Lower lobe of right lung (tissue), 2 donors: ENCODE results near the gene HOXB1. TPM values are rescaled to one million over a fixed set of nuclear protein-coding genes. Genes with fewer than 3 reads are reported as not detected.

Experiments
- ATAC-seq, 2 donors: fragments of 200-7000 bp; cut with Tn5 transposase; one replicate each; pipeline ENCODE4 v1.9.1; 2020 to 2022; ENCODE audit warnings: mild to moderate bottlenecking in 2 of 2, moderate library complexity in 2 of 2
- DNase-seq: peaks from one replicate; pipeline ENCODE4 v3.0.0-alpha.2; 2020
- H3K27ac ChIP-seq: fragments of 200-600 bp; one replicate; pipeline ENCODE4 v1.8.0; 2022
- H3K27me3 ChIP-seq: fragments of 200-600 bp; one replicate; pipeline ENCODE4 v1.8.0; 2022; ENCODE audit warnings: low read depth
- H3K36me3 ChIP-seq: fragments of 200-600 bp; one replicate; pipeline ENCODE4 v1.8.0; 2022; ENCODE audit warnings: mild to moderate bottlenecking
- H3K4me1 ChIP-seq: fragments of 200-600 bp; one replicate; pipeline ENCODE4 v1.8.0; 2022
- H3K4me3 ChIP-seq: fragments of 200-600 bp; one replicate; pipeline ENCODE4 v1.8.0; 2022; ENCODE audit warnings: mild to moderate bottlenecking
- H3K9me3 ChIP-seq: fragments of 200-600 bp; one replicate; pipeline ENCODE4 v1.8.0; 2022
- intact Hi-C: fragments of 100-400 bp; cut with DNase I; formaldehyde crosslinking; loops from one replicate; pipeline ENCODE4 v1.11.0; 2022
- total RNA-seq: library from RNA; stranded (reverse); fragmentation: NEBNext Ultra II Directional; extraction: Animal tissue kit (Norgen Biotek cat#: 25700); gene quantifications from one replicate; pipeline ENCODE4 v1.2.1, GENCODE V29; 2021
- TF ChIP-seq, protein P1 (sequence below): fragments of 200-600 bp; IDR thresholded peaks from one replicate; pipeline ENCODE4 v1.8.0; 2022; ENCODE audit warnings: antibody characterized with exemption, mild to moderate bottlenecking
- donor health status: DM: no; HTN: yes; CAD: no; lungs with severe emphysema.

HOXB1 gene
- total RNA-seq, 1 donor from 2014 or later, result not detected

DNA sequence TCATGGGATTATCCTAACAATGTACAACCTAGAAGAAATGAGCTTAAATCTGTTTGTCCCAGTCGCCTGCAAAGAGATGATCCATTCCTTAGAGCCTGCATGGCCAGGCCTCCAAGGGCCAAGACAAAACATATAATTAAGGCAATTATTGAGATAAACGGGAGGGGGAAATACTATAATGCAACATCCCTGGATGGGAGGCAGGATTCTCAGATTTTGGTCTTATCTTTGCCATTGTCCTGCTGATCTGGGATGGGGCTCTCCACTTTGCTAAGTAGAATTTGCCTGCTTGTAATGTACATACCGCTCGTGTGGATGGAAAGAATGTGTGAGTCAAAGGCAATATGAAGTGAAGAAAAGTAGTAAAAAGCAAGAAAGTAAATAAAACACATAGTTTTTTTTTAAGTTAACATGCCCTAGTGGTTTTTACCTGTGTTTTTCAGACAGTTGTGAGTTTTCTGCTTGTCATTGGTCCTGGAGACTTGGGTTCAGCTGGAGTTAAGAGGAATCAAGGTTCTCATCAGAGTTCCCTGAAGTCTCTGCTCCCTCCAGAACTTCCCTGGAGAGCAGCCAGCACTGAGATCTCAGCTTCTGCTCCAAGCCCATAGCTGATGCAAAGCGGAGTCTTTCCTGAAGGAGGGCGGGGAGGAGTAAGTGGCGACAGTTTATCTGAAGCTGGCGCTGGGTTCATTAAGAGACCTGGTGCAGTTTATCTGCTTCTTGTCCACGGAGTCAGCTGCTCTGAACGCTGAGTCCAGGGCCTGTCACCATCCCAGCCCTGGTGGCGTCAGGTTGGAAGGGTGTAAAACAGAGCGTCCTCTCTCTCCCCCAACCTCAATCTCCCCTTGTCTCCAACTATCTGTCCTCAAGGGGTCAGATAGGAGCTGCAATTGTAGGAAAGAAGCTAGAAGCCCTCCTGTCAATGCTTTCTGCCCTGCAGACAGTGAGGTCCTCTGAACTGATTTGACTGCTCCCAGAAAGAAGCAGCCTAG, 30.1 kb downstream of the HOXB1 start:
- TF ChIP-seq, protein P1, sequence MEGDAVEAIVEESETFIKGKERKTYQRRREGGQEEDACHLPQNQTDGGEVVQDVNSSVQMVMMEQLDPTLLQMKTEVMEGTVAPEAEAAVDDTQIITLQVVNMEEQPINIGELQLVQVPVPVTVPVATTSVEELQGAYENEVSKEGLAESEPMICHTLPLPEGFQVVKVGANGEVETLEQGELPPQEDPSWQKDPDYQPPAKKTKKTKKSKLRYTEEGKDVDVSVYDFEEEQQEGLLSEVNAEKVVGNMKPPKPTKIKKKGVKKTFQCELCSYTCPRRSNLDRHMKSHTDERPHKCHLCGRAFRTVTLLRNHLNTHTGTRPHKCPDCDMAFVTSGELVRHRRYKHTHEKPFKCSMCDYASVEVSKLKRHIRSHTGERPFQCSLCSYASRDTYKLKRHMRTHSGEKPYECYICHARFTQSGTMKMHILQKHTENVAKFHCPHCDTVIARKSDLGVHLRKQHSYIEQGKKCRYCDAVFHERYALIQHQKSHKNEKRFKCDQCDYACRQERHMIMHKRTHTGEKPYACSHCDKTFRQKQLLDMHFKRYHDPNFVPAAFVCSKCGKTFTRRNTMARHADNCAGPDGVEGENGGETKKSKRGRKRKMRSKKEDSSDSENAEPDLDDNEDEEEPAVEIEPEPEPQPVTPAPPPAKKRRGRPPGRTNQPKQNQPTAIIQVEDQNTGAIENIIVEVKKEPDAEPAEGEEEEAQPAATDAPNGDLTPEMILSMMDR, result no peak
- H3K9me3 ChIP-seq, result no peaks in the 10 kb centered on the region
- no peak overlapping the region for H3K27ac ChIP-seq
- intact Hi-C loops, result no loop called here
- H3K4me3 ChIP-seq, result no peak overlapping the region
- H3K27me3 ChIP-seq, result peaks cover 4% of the 10 kb centered on the region
- H3K36me3 ChIP-seq, result no peaks in the 10 kb centered on the region
- ATAC-seq (no peak), DNase-seq (no peak)
- H3K4me1 ChIP-seq, result no peaks in the 10 kb centered on the region

DNA sequence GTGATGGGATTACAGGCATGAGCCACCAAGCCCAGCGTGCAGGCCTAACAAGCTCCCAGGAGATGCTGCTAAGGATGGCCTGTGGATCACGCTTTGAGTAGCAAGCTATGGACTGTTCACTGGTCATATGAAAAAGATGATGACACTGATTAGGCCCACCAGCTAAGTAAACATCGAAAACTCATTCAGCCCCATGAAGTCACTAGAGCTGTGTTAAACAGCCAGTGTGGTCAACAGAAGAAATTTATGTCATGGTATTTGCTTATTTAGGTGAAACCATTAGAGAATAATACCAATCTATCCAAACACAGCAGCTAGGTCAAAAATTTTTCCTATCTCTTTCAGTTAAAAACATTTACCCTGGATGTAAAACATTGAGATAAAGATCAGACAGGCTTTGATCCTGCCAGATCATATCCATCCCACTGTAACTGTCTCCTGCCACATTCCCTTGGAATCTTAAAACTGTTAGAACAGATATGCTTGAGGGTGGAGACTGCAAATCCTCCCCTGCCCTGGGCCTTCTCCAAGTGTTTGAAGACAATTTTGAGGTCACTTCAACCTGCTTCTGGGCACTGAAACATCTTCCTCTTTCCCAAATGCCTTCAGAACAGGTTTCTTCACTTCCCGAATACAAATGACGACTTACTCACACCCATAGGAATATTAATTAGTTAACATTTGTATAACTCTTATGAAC, 30.9 kb downstream of the HOXB1 start:
- no peaks in the 10 kb centered on the region for H3K9me3 ChIP-seq
- H3K36me3 ChIP-seq, result no peaks in the 10 kb centered on the region
- ATAC-seq, result no peak
- H3K4me3 ChIP-seq, result no peak overlapping the region
- H3K27ac ChIP-seq, result no peak overlapping the region
- no peaks in the 10 kb centered on the region for H3K4me1 ChIP-seq
- no peak for DNase-seq
- TF ChIP-seq, protein P1, result no peak
- intact Hi-C loops, result no loop called here
- H3K27me3 ChIP-seq, result peaks cover 4% of the 10 kb centered on the region

DNA sequence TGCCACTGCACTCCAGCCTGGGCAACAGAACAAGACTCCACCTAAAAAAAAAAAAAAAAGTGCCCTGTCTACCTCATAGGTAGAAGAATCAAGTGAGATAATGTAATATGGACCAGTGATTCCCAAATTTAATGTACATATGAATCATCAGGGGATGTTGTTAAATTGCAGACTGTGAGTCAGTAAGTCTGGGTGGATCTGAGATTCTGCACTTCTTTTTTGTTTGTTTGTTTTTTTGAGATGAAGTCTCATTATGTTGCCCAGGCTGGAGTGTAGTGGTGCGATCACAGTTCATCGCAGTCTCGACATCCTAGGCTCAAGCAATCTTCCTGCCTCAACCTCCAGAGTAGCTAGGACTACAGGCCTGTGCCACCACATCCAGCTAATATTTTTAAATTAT, 31.6 kb downstream of the HOXB1 start:
- DNase-seq (no peak), ATAC-seq (no peak)
- Histone ChIP-seq H3K4me1 (no peaks in the 10 kb centered on the region), H3K9me3 (no peaks in the 10 kb centered on the region), H3K36me3 (no peaks in the 10 kb centered on the region), H3K27me3 (peaks cover 7% of the 10 kb centered on the region), H3K27ac (no peak overlapping the region), H3K4me3 (no peak overlapping the region)
- intact Hi-C loops, result no loop called here
- TF ChIP-seq, protein P1, result no peak

DNA sequence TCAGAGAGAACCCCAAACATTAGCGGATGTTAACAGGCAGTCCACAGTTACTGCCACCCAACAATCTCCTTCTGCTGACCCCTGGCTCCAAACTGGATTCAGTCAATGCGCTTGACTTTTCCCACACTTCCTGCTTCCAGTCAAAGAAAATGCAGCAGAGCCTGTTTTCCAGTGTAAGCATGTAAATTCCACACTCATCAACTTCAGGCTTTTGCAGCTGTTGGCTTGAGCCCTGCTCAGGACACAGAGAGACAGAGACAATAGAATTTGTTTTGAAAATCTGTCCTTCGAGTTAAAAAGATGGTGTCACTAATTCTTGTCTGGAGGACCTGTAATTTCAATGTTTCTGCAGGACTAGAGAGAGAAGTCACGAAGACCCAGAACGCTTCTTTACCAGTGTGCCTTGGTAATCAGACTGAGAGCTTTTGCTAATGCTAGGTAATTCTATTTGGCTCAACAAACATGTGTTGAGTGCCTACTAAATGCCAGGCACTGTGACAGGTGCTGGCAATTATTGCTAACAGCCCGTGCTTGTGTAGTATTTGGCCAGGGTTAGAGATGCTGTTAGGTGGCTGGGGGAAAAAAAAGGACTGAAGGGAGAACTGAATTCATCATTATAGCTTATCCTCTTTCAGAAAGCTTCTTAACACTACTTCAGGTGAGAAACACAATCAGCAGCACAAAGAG, 32.5 kb downstream of the HOXB1 start:
- DNase-seq (no peak), ATAC-seq (no peak)
- Histone ChIP-seq H3K27ac (no peak overlapping the region), H3K4me3 (no peak overlapping the region), H3K27me3 (peaks cover 13% of the 10 kb centered on the region), H3K4me1 (peaks cover 2% of the 10 kb centered on the region), H3K36me3 (no peaks in the 10 kb centered on the region), H3K9me3 (no peaks in the 10 kb centered on the region)
- intact Hi-C loops, result no loop called here
- TF ChIP-seq, protein P1, result no peak

DNA sequence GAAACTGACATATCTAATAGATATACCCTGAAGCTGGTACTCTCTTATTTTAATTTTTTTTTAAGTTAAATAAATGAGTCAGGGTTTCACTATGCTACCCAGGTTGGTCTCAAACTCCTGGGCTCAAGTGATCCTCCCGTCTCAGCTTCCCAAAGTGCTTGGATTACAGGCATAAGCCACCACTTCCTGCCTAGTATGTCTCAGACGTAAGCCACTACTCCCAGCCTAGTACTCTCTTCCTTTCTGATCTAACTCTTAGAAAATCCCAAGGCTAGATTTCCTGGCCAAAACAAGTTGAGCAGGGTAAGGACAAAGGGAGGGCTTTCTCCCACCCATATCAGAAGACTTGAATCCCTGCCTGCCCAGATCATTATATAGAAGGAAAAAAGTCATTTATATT, 33.7 kb downstream of the HOXB1 start:
- peaks cover 12% of the 10 kb centered on the region for H3K27me3 ChIP-seq
- H3K27ac ChIP-seq, result no peak overlapping the region
- no peak for DNase-seq
- intact Hi-C loops, result no loop called here
- no peak overlapping the region for H3K4me3 ChIP-seq
- no peak for ATAC-seq
- peaks cover 13% of the 10 kb centered on the region for H3K4me1 ChIP-seq
- TF ChIP-seq, protein P1, result no peak
- no peaks in the 10 kb centered on the region for H3K36me3 ChIP-seq
- H3K9me3 ChIP-seq, result no peaks in the 10 kb centered on the region
